HG03521 (cell line): ENCODE results near the gene DAAM1.

Experiments used
- ATAC-seq: cut with Tn5 transposase; IDR thresholded peaks from one replicate; pipeline ENCODE4 v1.9.1; 2021; ENCODE audit warnings: mild to moderate bottlenecking, moderate library complexity; ENCODE audit not compliant: unreplicated experiment

Gene DAAM1

GRCh38 chr14:59254146-59254910 is 65.9 kb downstream of the DAAM1 start:
- peak; percentile 7 for ATAC-seq

- ATAC-seq = peak; percentile 60
Observed at GRCh38 chr14:59254911-59255545, 66.6 kb downstream of the DAAM1 start.

GRCh38 chr14:59256331-59256730 is 67.9 kb downstream of the DAAM1 start:
- ATAC-seq = no peak

DNA sequence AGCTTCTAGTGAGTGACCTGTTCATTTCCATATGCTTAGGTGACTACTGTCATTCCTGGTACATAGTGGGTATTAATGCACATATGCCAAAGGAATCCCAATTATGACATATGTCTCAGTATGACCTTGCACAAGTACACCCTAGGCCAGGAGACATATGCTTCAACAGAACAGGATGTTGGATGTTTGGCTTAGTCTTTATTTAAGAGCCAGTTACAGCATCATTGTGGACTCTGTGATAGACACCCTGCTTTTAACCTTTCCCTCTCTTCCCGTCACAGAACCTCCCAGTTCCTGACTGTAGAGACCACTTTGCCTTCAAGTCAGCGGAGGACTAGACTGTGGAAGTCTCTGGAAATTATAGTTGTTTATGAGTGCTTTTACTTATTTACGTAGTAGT is 72.9 kb downstream of the DAAM1 start:
- no peak for ATAC-seq

- no peak for ATAC-seq
Observed at GRCh38 chr14:59262717-59263454, 74.4 kb downstream of the DAAM1 start.

- no peak for ATAC-seq
Observed at GRCh38 chr14:59265808-59266207, 77.3 kb downstream of the DAAM1 start.

GRCh38 chr14:59267046-59267445 is 78.6 kb downstream of the DAAM1 start:
- no peak for ATAC-seq

DNA sequence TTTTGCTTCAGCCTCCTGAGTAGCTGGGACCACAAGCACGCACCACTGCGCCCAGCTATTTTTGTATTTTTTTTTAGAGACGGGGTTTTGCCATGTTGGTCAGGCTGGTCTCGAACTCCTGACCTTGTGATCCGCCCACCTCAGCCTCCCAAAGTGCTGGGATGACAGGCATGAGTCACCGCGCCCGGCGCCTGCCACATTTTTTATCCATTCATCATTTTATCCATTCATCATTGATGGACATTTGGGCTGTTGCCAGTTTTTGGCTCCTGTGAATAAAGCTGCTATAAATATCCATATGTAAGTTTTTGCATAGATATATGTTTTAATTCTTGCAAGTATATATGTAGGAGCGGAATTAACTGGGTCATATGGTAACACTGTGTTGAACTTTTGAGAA is 79.5 kb downstream of the DAAM1 start:
- ATAC-seq = no peak

- no peak for ATAC-seq
Observed at GRCh38 chr14:59268858-59269257, 80.4 kb downstream of the DAAM1 start.

DNA sequence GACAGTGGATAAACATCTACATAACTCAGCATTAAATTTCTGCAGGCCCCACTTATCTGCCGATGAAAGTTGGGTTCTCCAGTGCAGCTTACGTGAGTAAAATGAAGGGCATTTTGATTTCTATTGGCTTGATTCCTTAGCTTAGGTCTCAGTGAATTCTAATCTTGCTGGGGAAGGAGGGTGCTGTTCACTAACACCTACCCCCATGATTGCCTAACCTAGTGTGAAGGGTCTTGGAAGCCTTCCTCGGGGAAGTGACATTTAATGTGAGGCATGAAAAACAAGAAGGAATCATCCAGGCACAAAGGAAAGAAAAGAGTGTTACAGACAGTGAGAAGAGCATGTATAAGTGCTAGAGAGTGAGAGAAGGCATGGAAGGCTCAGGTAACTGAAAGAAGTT is 81.0 kb downstream of the DAAM1 start:
- no peak for ATAC-seq

- ATAC-seq = no peak
Observed at GRCh38 chr14:59271256-59271655, 82.8 kb downstream of the DAAM1 start.

- ATAC-seq = no peak
Observed at GRCh38 chr14:59271734-59272133, 83.3 kb downstream of the DAAM1 start.

DNA sequence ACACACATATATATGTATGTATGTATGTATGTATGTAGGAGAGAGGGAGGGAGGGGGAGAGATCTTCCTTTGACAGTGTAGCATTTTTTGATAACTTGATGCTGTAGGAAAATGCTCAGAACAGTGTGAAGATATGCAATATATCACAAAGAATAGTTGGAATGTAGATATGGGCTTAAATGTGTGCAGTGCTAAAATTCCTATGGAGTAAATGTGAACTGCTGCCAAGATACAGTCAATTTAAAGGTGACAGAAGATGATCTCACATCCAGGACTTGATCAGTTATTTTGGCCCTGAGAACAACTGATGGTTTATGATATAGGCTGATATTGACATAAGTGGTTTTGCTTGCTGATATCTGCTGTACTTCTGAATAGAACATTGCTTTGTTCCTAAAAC is 84.2 kb downstream of the DAAM1 start:
- no peak for ATAC-seq

- ATAC-seq = no peak
Observed at GRCh38 chr14:59273737-59274136, 85.3 kb downstream of the DAAM1 start.

DNA sequence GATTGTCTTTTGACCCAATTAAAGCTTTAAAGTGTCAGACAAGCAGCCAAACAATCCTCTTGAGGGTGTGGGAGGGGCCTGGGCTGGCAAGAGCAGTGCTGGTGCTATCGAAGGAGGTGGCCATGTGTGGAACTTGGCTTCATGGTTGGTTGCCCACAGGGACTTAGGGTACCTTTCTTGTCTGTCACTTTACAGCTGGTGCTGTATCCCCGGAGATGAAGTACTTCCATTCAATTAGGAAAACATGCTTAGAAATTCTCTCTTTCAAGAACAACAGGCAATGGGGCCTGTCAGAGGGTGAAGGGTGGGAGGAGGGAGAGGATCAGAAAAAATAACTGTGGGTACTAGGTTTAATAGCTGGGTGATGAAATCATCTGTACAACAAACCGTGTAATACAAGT is 86.5 kb downstream of the DAAM1 start:
- ATAC-seq = peak; percentile 50

GRCh38 chr14:59275668-59276067 is 87.2 kb downstream of the DAAM1 start:
- peak; percentile 87 for ATAC-seq

- ATAC-seq = no peak
Observed at GRCh38 chr14:59276235-59276634, 87.8 kb downstream of the DAAM1 start.

DNA sequence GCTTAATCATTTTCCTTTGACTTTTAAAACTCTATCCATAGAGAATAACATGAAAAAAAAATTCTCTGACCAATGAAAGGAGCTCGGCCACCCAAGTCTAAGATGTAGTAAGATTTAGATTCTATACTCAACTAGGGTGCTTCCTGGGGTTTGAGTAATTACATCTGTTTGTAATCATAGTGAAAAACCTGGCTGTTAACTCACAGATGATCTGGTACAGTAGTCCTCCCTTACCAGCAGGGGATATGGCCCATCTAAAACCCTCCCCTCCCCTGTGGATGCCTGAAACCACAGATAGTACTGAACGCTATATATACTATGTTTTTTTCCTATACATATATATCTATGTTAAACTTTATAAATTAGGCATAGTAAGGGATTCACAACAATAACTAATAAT is 89.2 kb downstream of the DAAM1 start:
- no peak for ATAC-seq

GRCh38 chr14:59278111-59278510 is 89.6 kb downstream of the DAAM1 start:
- ATAC-seq = no peak

DNA sequence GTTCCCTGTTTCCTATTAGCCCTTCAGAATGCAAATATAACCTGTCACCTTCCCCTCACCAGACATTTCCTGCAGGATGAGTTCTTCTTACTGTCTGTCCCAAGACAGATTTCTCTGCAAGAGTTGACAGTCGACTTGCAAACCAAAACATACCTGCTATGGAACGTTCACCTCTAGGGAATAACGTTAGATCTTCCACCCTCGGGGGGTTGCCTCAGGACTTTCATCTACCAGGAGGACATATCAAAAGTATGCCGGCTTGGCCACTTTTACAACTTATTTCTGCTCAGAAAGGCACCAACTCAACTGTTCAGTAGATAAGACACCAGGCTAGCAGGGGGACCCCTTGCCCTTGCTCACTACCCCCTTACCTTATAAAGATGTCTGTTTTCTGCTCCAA is 92.5 kb downstream of the DAAM1 start:
- ATAC-seq = no peak

DNA sequence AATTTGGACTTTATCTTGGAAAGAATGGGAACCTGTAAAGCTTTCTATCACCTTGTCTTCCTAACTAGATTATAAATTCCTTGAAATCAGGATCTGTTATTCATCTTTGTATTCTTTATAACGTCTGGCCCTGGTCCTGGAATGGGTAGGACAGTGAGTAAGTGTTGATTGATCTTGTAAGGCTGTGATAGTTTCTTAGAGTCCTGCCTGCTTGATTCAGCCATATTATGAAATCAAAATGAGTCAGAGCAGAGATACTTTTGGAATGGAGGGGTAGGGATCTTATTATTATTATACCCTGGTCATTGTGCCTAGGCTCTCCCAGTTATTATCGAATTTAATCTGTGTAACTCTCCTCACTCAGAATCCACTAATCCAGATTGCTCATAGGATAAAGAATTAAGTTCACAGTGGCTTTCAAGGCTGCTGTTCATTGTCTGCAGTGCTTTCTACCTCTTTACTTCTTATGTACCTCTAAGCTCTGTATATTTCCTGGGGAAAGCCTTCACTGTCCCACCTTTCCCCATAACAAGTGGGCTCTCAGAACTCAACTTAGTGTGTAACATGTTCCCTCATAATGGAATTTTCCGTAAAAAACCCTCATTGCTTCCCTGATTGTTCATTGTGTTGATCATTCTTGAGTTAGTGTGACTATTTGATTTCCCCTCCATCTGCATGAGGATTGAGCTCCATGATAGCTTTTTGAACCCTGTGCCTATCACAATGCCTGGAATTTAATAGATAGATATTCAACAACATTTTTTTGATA is 93.3 kb downstream of the DAAM1 start:
- ATAC-seq = no peak
